ENCODE results near the gene SPEM1.

SPEM1 gene

GRCh38 chr17:7396147-7396546 is 24.0 kb upstream of the SPEM1 start:
- DNase-seq (ENCODE audit: low read depth in 2 of 3, low spot score in 1 of 3), result no peak

DNA sequence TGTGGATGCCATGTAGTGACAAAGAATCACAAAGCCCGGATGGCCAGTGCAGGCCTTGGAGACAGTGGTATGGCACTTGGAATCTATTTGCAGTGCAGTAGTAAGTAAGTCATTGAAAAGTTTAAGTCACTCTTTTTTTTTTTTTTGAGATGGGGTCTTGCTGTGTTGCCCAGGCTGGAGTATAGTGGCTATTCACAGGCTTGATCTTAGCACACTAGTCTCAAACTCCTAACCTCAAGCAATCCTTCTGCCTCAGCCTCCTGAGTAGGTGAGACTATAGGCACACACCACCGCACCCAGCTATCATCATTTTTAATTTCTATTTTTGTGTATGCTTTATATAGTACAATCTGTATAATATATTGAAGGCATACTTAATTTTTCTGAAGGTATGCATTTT is 21.5 kb upstream of the SPEM1 start:
- no peak for DNase-seq (ENCODE audit: low read depth in 2 of 3, low spot score in 1 of 3)

DNA sequence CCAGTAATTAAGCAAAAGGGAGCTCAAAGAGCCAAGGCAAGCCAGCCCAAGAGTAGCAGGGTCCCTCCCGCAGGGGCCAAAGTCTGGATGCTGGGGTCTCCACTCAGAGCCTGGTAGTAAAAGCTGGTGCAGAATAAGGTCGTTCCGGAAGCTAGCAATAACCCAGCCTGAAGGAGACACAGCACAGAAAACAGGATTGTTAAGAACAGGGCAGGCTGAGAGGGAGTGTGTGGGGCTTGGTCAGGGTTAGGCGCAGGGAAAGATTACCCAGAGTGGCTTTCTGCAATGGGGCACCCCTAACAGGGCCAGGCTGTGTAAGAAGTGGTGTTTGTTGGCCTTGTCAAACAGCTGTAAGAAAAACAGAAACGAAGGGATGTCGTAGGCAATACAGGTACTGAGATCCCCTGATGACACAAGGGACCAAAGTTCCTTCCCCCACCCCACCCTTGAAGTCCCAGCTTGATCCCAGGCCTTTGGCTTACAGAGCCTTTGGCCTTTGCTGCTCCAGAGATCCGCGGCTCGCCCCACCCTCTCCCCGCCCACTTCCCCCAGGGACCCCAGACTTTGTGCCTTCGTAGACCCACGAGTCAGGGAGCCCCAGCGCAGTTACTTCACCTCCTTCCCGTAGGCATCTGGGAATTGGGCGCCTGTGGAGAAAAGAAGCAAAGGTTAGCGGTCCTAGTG is 16.9 kb upstream of the SPEM1 start:
- no peak for DNase-seq (ENCODE audit: low read depth in 2 of 3, low spot score in 1 of 3)

DNA sequence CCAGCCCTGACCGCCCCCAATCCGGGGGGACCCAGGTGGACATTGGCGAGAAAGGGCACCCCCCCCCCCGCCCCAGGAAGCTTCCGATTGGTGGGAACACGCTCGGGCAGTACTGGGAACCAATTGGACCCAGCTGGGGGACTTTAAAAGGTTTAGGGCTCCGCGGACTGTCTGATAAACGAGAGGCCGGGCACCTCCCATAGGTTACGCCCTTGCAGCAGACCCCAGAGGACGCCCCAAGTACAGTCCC is 16.5 kb upstream of the SPEM1 start:
- no peak for DNase-seq (ENCODE audit: low read depth in 2 of 3, low spot score in 1 of 3)

- peak; percentile 93 to 95 (median 95) for DNase-seq (ENCODE audit: low read depth in 2 of 3, low spot score in 1 of 3)
These were observed 16.0 kb upstream of the SPEM1 start, which contains the start of gene TMEM256 for GRCh38 chr17:7403977-7404736. Gene TMEM256, minus strand, starts transcription at chr17:7404097. Its CDS starts 13 bp downstream, at chr17:7404084.

DNA sequence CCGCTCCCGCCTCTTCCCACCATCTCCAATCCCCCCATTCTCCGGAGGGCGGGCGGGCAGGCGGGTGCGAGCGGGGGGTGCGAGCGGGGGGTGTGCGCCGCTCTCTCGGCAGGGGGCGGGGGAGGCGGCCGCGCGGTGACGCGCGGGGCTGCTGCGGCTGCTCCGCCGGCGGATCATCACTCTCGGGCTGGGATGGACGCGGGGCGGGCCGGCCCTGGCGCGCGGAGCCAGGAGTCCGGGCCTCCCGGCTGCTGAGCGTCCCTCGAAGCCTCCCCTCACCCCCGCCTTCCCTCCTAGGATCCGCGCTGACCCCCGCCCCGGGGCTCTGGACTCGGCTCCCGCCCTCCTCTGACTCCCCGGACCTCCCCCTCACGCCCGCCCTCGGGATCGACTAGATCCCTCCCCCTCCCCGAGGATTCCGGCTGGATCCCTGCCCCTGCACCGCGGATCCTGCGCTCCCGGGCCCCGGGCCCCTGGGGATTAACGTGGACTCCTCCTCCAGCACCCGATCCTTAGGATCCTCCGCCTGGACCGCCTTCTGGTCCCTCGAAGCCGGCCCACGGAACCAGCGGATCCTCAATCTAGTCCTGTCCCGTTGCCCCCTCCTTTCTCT is 15.3 kb upstream of the SPEM1 start:
- peak; percentile 21 to 47 (median 27) for DNase-seq (ENCODE audit: low read depth in 2 of 3, low spot score in 1 of 3)

DNA sequence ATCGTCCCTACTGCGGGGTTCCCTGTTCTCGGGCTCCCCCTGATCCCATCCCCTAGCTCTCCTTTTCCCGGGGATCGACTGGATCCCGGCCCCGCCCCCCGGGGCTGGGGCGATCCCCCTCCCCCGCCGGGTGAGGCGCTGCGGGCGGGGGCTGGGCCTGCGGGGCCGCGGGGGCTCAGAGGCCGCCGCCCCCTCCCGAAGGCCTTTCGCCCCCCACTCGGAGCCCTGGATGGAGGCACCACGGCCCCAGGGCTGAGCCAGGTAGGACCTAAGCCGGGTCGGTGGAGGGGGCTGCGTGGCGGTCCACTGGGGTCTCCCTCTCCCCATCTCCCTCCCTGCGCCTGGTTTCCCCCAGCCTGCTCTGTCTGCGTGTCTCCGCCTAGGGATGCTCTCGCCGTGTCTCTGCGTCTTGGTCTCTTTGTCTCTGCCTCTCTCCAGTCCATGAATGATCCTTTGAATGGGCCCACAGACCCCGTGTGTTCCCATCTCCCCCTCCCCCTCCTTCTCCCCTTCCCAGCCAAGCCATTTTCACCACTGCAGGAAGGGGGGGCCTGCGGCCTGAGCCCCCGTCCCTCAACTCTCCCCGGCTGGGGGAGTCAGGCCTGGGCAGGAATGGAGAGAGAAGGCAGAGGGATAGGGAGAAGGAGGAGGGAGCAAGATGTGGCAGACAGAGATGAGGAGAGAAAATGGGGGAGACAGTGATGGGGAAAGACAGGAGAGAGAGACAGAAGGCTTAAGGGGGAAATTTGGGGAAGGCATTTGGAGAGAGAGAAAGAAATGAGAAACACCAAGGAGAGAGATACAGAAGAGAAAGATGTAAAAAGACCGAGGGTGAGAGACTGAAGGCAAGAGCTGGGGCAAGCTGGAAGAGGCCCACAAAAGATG is 14.5 kb upstream of the SPEM1 start:
- no peak for DNase-seq (ENCODE audit: low read depth in 2 of 3, low spot score in 1 of 3)

DNA sequence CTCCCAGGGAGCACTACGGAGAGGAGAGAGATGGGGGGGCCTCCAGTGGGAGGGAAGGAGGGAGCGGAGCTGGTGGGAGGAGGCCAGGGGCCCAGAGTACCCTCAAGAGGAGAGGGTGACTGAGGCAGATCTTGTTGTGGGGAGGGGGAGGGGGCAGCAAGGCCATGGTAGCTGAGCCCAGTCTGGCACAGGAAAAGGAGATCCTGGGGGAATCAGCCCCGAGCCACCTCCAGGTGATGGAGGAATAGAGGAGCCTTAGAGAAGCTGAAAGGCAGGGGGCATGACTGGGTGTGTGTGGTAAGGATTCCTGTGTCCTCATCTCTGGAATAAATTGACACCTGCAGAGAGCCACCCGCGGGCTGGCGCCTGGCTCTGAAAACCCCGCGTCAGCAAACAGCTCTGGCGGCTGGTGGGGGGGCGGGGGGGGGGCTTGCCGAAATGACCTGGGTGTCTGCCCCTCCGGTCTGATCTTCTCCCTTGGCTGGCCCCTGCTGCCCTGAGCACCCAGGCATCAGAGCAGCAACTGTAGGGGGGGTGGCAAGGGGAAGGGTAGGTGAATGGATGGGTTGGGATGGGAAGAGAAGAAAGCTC is 13.8 kb upstream of the SPEM1 start:
- DNase-seq (ENCODE audit: low read depth in 2 of 3, low spot score in 1 of 3), result no peak

GRCh38 chr17:7407082-7407481 is 13.0 kb upstream of the SPEM1 start:
- DNase-seq (ENCODE audit: low read depth in 2 of 3, low spot score in 1 of 3), result no peak

DNA sequence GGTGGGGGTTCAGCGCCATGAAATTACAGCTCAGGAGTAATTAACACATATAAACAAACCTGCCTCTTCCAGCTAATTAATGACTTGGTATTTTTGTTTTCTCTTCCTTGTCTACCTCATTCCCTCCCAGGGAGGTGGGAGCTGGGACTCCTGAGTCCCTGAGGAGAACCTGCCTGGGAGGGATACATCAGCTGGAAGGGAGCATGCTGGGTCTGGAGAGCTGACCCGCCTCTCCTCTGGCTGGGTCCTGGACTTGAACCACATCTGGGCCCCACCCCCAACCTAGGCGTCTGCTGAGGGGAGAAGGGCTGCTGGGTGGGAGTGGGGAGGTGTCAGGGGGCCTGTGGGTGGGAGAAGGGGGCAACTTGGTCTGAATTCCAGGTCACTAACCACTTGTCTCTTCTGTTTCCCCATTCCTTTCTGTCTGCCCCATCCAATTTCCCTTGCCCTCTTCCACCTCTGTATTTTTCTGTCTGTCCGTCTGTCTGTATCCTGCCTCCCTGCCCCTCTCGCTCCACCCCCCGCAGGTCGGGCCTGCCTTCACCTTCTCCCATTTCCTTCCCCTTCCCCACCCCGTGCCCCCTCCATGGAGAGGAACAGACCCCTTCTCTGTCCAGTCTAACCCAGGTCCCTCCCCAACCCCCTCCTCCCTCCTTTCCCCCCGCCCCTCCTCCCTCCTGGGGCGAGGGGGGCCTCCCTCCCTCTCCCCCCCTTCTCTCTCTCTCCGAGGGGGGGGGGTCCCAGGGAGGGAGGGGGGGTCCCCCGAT is 12.5 kb upstream of the SPEM1 start, which contains the start of gene NLGN2:
Gene NLGN2 (plus strand): TSS at position 361 of the 767 bp plus-strand sequence. CDS start 411 bp downstream, outside the sequence.
- DNase-seq (ENCODE audit: low read depth in 2 of 3, low spot score in 1 of 3), result no peak

DNA sequence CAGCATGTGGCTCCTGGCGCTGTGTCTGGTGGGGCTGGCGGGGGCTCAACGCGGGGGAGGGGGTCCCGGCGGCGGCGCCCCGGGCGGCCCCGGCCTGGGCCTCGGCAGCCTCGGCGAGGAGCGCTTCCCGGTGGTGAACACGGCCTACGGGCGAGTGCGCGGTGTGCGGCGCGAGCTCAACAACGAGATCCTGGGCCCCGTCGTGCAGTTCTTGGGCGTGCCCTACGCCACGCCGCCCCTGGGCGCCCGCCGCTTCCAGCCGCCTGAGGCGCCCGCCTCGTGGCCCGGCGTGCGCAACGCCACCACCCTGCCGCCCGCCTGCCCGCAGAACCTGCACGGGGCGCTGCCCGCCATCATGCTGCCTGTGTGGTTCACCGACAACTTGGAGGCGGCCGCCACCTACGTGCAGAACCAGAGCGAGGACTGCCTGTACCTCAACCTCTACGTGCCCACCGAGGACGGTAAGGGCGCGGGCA is 11.8 kb upstream of the SPEM1 start:
- no peak for DNase-seq (ENCODE audit: low read depth in 2 of 3, low spot score in 1 of 3)

- DNase-seq (ENCODE audit: low read depth in 2 of 3, low spot score in 1 of 3), result no peak
These were observed 11.3 kb upstream of the SPEM1 start for GRCh38 chr17:7408863-7409262.

DNA sequence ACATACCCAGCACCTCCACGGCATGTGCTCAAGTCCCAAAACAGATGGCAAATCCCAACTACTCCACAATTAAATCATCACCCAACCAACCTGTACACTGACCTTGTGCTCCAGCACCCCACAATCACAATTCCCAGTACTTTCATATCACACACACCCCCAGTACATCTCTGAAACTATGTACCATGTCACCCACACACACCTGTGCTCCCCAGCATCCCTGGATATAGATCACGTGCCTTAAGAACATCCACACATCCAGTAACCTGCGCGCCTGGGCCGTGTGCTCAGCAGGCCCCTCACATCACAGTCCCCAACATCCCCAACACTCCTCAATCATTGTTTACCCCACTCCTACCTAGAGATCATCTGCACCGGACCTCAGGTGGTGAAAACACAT is 10.4 kb upstream of the SPEM1 start:
- no peak for DNase-seq (ENCODE audit: low read depth in 2 of 3, low spot score in 1 of 3)

- DNase-seq (ENCODE audit: low read depth in 2 of 3, low spot score in 1 of 3), result no peak
These were observed 9.3 kb upstream of the SPEM1 start for GRCh38 chr17:7410634-7411426.

DNA sequence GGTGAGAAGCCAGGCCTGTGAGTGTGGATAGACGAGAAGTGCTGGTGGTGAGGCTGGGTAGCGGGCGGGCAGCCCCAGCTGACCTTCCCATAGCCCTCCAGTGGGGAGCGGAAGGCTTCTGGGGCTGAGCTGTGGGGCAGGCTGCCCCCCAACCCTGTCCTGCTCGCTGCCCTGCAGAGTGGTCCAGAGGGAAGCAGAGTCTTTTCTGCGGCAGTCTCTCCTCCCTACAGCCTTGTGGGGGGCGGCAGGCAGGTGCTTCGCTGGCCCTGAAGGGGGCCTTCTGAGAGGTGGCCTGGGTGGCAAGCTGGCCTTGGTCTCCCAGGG is 8.7 kb upstream of the SPEM1 start:
- DNase-seq (ENCODE audit: low read depth in 2 of 3, low spot score in 1 of 3), result no peak

GRCh38 chr17:7413346-7413985 is 6.7 kb upstream of the SPEM1 start:
- no peak for DNase-seq (ENCODE audit: low read depth in 2 of 3, low spot score in 1 of 3)

GRCh38 chr17:7414837-7415236 is 5.3 kb upstream of the SPEM1 start:
- DNase-seq (ENCODE audit: low read depth in 2 of 3, low spot score in 1 of 3), result no peak

- no peak for DNase-seq (ENCODE audit: low read depth in 2 of 3, low spot score in 1 of 3)
These were observed 4.3 kb upstream of the SPEM1 start for GRCh38 chr17:7415784-7416183.

DNA sequence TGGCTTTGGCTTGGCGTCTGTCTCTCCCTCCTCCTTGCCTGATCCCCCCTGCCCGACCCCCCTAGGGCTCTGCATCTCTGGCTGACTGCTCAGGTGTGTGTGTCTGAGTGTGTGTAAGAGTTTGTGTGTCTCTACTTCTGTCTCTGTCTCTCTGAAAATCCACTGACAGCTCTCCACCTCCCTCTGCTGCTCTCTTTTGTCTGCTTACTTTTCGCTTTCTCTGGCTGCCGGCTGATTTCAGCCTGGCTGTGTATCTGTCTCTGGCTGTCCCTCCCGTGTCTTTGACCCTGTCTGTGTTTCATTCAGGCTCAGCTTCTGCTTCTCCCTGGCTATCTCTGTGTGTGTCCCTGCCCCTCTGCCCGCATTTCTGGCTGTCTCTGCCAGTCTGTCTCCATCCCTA is 3.8 kb upstream of the SPEM1 start:
- DNase-seq (ENCODE audit: low read depth in 2 of 3, low spot score in 1 of 3), result no peak

All from stimulated activated CD4-positive, alpha-beta T cell treated with anti-CD3 and anti-CD28 coated beads, Interleukin-12 subunit alpha, Interleukin-12 subunit beta, amount 100 ng/mL, for 48 hours (primary cell).